GM18498 (cell line): ENCODE measurements around the gene CHRD.
"Not testable (repeated sequence)": the region's sequence is repeated elsewhere in the genome, so short reads cannot be mapped to it uniquely, and the experiment has no call there.

Source experiments
- ATAC-seq: cut with Tn5 transposase; IDR thresholded peaks from one replicate; pipeline ENCODE4 v1.9.1; 2021; ENCODE audit warnings: mild to moderate bottlenecking, moderate library complexity; ENCODE audit not compliant: unreplicated experiment

CHRD gene

GRCh38 chr3:184379358-184380184 lies at the start of gene CHRD:
TSS of gene CHRD (plus strand) at chr3:184380054. CDS start at chr3:184380319, 265 bp downstream.
- ATAC-seq = no peak

GRCh38 chr3:184332370-184333090 lies 47.3 kb upstream of the CHRD start:
- ATAC-seq = no peak

GRCh38 chr3:184333190-184333589 lies 46.7 kb upstream of the CHRD start:
- ATAC-seq = no peak

GRCh38 chr3:184333700-184334099 lies 46.2 kb upstream of the CHRD start:
- no peak for ATAC-seq

GRCh38 chr3:184334470-184335158 lies 45.2 kb upstream of the CHRD start:
- no peak for ATAC-seq

GRCh38 chr3:184335291-184335660 lies 44.6 kb upstream of the CHRD start:
- no peak for ATAC-seq

GRCh38 chr3:184335661-184336546 lies 44.0 kb upstream of the CHRD start:
- ATAC-seq = peak; percentile 85

- no peak for ATAC-seq
Measured at GRCh38 chr3:184336547-184337398, 43.1 kb upstream of the CHRD start.

GRCh38 chr3:184337399-184337714 lies 42.5 kb upstream of the CHRD start, which contains the start of gene FAM131A:
TSS of gene FAM131A (plus strand) at chr3:184337600. CDS start at chr3:184337631, 31 bp downstream.
- no peak for ATAC-seq

GRCh38 chr3:184337981-184338380 lies 41.9 kb upstream of the CHRD start:
- no peak for ATAC-seq

GRCh38 chr3:184338511-184338945 lies 41.3 kb upstream of the CHRD start:
- no peak for ATAC-seq

- no peak for ATAC-seq
Measured at GRCh38 chr3:184339001-184339400, 40.9 kb upstream of the CHRD start.

- not testable (repeated sequence) for ATAC-seq
Measured at GRCh38 chr3:184339451-184340135, 40.3 kb upstream of the CHRD start.

GRCh38 chr3:184341925-184342324 lies 37.9 kb upstream of the CHRD start:
- ATAC-seq = no peak

- no peak for ATAC-seq
Measured at GRCh38 chr3:184343200-184343876, 36.5 kb upstream of the CHRD start.

- no peak for ATAC-seq
Measured at GRCh38 chr3:184344579-184345316, 35.1 kb upstream of the CHRD start.

GRCh38 chr3:184345317-184346144 lies 34.3 kb upstream of the CHRD start:
- no peak for ATAC-seq
